Uterus (tissue), 2 donors: Measurements from ENCODE around the gene ATRN.

Source experiments
- CTCF ChIP-seq, 4 experiments: fragments of 200-600 bp in 2 of 4; fragments of 450-650 bp in 2 of 4; sonication (generic) in 2 of 4; IDR thresholded peaks; one replicate each; pipeline ENCODE4 v1.5.1; 2016 to 2019; ENCODE audit warnings: antibody characterized with exemption in 4 of 4, mild to moderate bottlenecking in 2 of 4, moderate library complexity in 1 of 4
- POLR2A ChIP-seq, 2 donors: fragments of 450-650 bp; IDR thresholded peaks; one replicate each; pipeline ENCODE4 v1.6.1; 2016; ENCODE audit warnings: antibody characterized with exemption in 2 of 2, mild to moderate bottlenecking in 1 of 2, moderate library complexity in 1 of 2

- TF ChIP-seq CTCF (IDR thresholded peaks at IDR 0.05) (no peak), POLR2A (IDR thresholded peaks at IDR 0.05) (no peak)
Observed at GRCh38 chr20:3563133-3563532, 92.3 kb downstream of the ATRN start.
